NB4 (cell line): ENCODE measurements around the gene SLC9A4.

Experiments
- DNase-seq: peaks from one replicate; pipeline ENCODE4 v3.0.0; 2010; ENCODE audit warnings: low read depth
- H3K4me3 ChIP-seq: one replicate; pipeline ENCODE4 v1.5.1; 2011; ENCODE audit warnings: mild to moderate bottlenecking, low read depth, low read length, moderate library complexity
- CTCF ChIP-seq: IDR thresholded peaks from one replicate; pipeline ENCODE4 v1.5.1; 2012; ENCODE audit warnings: low read depth, low read length
- MAX ChIP-seq: IDR thresholded peaks from 2 replicates; pipeline ENCODE4 v1.6.1; 2011; ENCODE audit warnings: low read depth, low read length
- MYC ChIP-seq: IDR thresholded peaks from 2 replicates; pipeline ENCODE4 v1.6.1; 2011; ENCODE audit warnings: low read depth, low read length
- POLR2A ChIP-seq: IDR thresholded peaks from 2 replicates; pipeline ENCODE4 v1.6.1; 2011; ENCODE audit warnings: mild to moderate bottlenecking; ENCODE audit not compliant: insufficient read length; ENCODE audit errors: extremely low read depth

SLC9A4 gene

GRCh38 chr2:102520801-102521200 lies 47.8 kb downstream of the SLC9A4 start:
- no peak overlapping the region for H3K4me3 ChIP-seq
- DNase-seq, result no peak
- no peak for TF ChIP-seq CTCF

GRCh38 chr2:102522162-102522561 lies 49.1 kb downstream of the SLC9A4 start:
- TF ChIP-seq POLR2A (no peak), CTCF (no peak), MYC (no peak), MAX (no peak)

GRCh38 chr2:102522890-102523289 lies 49.9 kb downstream of the SLC9A4 start:
- no peak for DNase-seq
- TF ChIP-seq MYC (no peak), MAX (no peak), CTCF (no peak), POLR2A (no peak)
- no peak overlapping the region for H3K4me3 ChIP-seq

More at GRCh38 chr2:102522162-102522561, 49.1 kb downstream of the SLC9A4 start:
- no peak for DNase-seq
- H3K4me3 ChIP-seq, result no peak overlapping the region

GRCh38 chr2:102523651-102524050 lies 50.6 kb downstream of the SLC9A4 start:
- H3K4me3 ChIP-seq, result no peak overlapping the region
- TF ChIP-seq MAX (no peak), MYC (no peak), CTCF (no peak), POLR2A (no peak)
- DNase-seq, result no peak

- H3K4me3 ChIP-seq, result no peak overlapping the region
- no peak for DNase-seq
- no peak for TF ChIP-seq MAX
- no peak for TF ChIP-seq POLR2A
- TF ChIP-seq MYC, result no peak
- no peak for TF ChIP-seq CTCF
These were observed 54.1 kb downstream of the SLC9A4 start for GRCh38 chr2:102527086-102527485.

- TF ChIP-seq MYC, result no peak
- TF ChIP-seq MAX, result no peak
- TF ChIP-seq POLR2A, result no peak
- no peak for TF ChIP-seq CTCF
- H3K4me3 ChIP-seq, result no peak overlapping the region
- no peak for DNase-seq
These were observed 65.5 kb downstream of the SLC9A4 start for GRCh38 chr2:102538491-102538890.
